Neutrophil (primary cell): Measurements from ENCODE around the gene PTPN7.

Experiments
- H3K27ac ChIP-seq: fragments of 200-600 bp; sonication (generic); 2 replicates; pipeline ENCODE4 v1.5.1; 2016; ENCODE audit warnings: mild to moderate bottlenecking, moderate library complexity
- H3K27me3 ChIP-seq: fragments of 200-600 bp; sonication (generic); 2 replicates; pipeline ENCODE4 v1.6.0; 2016; ENCODE audit warnings: mild to moderate bottlenecking
- H3K36me3 ChIP-seq: fragments of 200-600 bp; sonication (generic); 2 replicates; pipeline ENCODE4 v1.5.1; 2017
- H3K4me1 ChIP-seq, 2 experiments: fragments of 200-600 bp in 1 of 2; sonication (generic) in 1 of 2; 1 replicate in 1 of 2; 2 replicates in 1 of 2; pipeline versions ENCODE4 v1.5.1 to v1.6.1; 2013 to 2016; ENCODE audit warnings: low read depth in 1 of 2, low read length in 1 of 2, mild to moderate bottlenecking in 1 of 2, moderate library complexity in 1 of 2; ENCODE audit not compliant: control insufficient read depth in 1 of 2, insufficient read depth in 1 of 2
- H3K4me3 ChIP-seq, 2 experiments: fragments of 200-600 bp in 1 of 2; sonication (generic) in 1 of 2; 1 replicate in 1 of 2; 2 replicates in 1 of 2; pipeline ENCODE4 v1.5.1; 2013 to 2016; ENCODE audit warnings: low read depth in 1 of 2, low read length in 1 of 2, mild to moderate bottlenecking in 1 of 2, moderate library complexity in 1 of 2
- H3K9me3 ChIP-seq: fragments of 200-600 bp; sonication (generic); 2 replicates; pipeline ENCODE4 v1.5.1; 2016
- TF ChIP-seq, protein P1 (sequence below): fragments of 200-600 bp; sonication (generic); IDR thresholded peaks from 2 replicates; pipeline ENCODE4 v1.5.1; 2016; ENCODE audit warnings: antibody characterized with exemption

PTPN7 gene

DNA sequence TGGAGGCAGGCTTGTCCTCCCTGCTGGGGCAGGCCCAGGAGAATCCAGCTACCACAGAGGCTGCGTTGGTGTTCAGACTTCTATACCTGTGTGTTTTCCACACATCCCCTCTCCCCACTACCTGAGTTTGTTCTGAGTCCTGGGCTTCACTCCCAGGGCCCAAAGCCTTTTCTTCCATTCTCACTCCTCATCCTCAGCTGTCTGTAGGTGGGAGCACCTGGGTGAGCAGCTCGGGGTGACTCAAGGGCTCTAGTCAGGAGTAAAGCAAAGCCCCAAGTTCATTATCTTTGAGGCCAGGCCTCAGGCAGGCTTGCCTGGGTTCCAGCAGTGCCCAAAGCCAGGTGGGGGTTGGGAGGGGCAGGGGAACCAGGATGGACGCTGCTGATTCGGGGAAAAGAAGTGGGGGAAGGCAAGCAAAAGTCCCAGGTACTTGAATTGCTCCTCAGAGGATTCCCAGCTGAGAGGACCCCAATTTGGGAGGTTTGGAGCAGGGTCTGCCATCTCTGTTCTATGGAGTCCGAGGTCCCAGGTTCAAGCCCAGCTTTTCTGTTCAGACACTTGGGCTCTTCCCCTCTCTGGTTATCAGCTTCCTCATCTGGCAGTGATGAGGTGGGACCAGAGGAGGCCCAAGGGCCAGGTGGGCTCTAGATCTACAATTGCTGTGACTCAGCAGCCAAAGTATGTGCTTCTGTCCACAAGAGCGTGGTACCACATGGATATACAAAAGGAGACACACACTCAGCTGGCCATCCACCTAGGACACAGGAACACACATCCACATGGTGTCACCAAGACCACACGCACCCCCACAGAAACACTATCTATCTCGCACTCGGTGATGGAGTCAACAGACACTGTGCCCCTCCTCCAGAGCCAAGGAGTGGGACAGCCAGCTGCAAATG, 5.8 kb upstream of the PTPN7 start:
- TF ChIP-seq, protein P1, sequence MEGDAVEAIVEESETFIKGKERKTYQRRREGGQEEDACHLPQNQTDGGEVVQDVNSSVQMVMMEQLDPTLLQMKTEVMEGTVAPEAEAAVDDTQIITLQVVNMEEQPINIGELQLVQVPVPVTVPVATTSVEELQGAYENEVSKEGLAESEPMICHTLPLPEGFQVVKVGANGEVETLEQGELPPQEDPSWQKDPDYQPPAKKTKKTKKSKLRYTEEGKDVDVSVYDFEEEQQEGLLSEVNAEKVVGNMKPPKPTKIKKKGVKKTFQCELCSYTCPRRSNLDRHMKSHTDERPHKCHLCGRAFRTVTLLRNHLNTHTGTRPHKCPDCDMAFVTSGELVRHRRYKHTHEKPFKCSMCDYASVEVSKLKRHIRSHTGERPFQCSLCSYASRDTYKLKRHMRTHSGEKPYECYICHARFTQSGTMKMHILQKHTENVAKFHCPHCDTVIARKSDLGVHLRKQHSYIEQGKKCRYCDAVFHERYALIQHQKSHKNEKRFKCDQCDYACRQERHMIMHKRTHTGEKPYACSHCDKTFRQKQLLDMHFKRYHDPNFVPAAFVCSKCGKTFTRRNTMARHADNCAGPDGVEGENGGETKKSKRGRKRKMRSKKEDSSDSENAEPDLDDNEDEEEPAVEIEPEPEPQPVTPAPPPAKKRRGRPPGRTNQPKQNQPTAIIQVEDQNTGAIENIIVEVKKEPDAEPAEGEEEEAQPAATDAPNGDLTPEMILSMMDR: no peak
- peaks cover 22 to 25% of the 10 kb centered on the region in 2 experiments for H3K4me1 ChIP-seq

DNA sequence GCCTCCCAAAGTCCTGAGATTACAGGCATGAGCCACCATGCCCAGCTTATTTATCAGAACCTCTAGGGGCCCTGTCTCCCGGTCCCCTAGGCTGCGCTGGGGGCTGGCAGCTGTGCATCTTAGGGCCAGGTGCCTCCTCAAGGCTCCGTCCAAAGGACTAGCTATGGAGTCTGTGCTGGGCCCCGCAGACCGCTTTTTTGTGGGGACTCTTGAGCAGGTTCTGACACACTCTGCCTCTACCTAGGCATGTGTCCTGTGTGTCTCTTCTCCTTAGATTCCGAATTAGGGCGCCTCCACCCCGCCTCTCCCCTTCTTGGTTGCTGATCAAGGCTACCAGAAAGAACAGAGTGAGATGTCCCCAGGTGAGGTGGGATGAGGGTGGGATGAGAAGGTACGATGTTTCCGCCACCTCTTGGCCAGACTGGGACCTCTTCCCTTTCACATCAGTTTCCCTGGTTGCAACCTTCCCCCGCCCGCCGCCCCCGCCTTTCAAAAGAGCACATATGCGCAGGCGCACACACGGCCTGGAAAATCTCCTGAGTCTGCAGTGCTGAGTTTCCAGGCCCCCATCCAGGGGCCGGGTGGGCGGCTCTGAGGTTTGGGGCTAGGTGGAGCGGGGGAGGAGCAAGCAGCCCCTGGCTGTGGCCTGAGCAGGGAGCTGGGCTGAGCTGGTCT, 5.0 kb upstream of the PTPN7 start:
- no peaks in the 10 kb centered on the region for H3K9me3 ChIP-seq
- no peaks in the 10 kb centered on the region for H3K27me3 ChIP-seq
- no peak overlapping the region for H3K4me3 ChIP-seq
- TF ChIP-seq, protein P1: no peak
- H3K4me1 ChIP-seq: peaks cover 30 to 33% of the 10 kb centered on the region in 2 experiments
- H3K27ac ChIP-seq: no peak overlapping the region
- no peaks in the 10 kb centered on the region for H3K36me3 ChIP-seq

More for the DNA sequence above, 5.8 kb upstream of the PTPN7 start:
- H3K36me3 ChIP-seq: no peaks in the 10 kb centered on the region
- no peaks in the 10 kb centered on the region for H3K9me3 ChIP-seq
- no peaks in the 10 kb centered on the region for H3K27me3 ChIP-seq
- no peak overlapping the region for H3K4me3 ChIP-seq
- no peak overlapping the region for H3K27ac ChIP-seq

DNA sequence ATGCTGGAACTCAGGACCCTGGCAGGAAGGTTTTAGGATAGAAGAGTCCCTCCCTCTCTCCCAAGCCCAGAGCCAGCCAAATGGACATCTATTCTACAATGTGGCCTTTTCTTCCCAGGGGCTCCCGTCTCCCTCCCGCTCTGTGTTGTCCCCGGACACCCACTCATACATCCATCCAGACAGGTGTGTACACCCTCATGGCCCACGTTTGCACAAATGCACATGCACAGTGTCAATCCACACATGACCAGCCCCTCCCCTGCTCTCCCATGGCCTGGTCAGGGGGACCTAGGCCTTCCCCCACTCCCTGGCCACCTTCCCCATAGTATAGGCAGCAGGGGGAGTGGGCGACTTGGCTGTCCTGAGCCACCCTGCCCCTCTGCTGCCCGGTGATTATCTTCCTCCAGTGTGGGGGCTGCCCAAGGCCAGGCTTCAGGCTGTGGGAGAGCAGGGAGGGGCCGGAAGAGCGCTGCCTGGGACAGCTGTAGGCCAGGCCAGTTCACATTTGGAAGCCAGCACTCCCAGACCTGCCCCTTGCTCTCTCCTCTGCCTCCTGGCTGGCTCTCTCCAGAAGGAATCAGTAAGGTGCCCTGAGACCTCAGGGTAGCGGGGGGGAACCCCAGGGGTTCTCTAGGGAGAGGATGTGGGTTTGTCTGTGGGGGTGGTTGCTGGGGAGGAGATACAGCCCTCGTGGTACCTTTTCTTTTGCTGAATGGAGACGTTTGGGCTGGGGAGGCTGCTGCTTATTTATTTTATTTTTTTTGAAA, 4.1 kb upstream of the PTPN7 start:
- Histone ChIP-seq H3K27ac (no peak overlapping the region), H3K4me1 (peaks cover 39 to 42% of the 10 kb centered on the region in 2 experiments), H3K36me3 (no peaks in the 10 kb centered on the region), H3K27me3 (no peaks in the 10 kb centered on the region), H3K4me3 (no peak overlapping the region), H3K9me3 (no peaks in the 10 kb centered on the region)
- TF ChIP-seq, protein P1: no peak

DNA sequence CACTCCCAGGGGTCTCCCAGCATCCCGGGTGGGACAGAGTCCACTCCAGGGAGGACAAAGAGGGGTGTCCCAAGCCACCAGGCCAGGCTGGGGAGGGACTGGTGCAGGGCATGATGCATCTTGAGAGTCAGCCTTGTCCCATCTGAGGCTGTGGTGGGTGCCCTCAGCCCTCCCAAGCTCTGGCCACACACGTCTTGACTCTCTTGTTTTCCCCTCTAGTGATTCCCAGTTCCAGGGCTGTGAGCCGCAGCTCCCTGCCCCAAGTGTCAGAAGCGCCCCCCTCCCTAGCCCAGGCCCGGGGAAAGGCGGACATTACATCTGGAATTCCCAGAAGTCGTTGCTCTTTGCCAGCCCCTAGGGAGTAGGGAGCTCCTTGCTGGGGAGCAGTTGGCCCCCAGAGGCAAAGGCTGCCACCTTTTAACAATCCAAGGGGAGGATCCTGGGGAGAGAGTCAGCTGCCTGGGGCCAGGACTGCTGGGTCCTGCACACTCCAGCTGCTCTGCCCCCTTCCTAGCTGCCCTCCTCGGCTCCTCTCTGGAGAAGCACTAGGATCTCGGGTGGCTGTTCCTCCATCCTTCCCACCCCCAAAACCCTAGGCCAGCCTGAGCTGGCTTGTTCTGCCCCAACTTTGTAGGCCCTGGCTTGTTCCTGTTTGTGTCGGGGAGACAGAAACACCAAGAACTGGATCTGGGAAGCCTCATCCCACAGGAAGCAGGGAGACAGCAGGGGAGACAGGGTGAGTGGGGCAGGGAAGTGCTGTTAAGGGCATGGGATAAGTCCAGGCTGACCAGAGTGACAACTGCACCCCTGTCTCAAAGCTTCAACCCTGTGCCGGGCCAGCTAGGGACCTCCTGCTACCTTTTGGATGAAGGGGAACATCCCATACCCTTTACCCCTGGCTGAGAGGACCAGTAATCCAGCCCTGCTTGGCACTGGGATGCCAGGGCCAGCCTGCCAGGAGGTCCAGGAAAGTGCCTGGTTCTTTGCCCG, 3.2 kb upstream of the PTPN7 start:
- Histone ChIP-seq H3K36me3 (no peaks in the 10 kb centered on the region), H3K27ac (peak overlapping the region; percentile 92), H3K4me1 (peaks cover 47 to 51% of the 10 kb centered on the region in 2 experiments), H3K4me3 (peak overlapping the region in 1 of 2 experiments; percentile 71), H3K27me3 (no peaks in the 10 kb centered on the region), H3K9me3 (no peaks in the 10 kb centered on the region)
- TF ChIP-seq, protein P1: no peak
